ENCODE results near the gene CMTM2. TPM values are rescaled to one million over a fixed set of nuclear protein-coding genes. Genes with fewer than 3 reads are reported as not detected.

CMTM2 gene
- total and polyA plus RNA-seq, 9 of the 15 experiments (the other 6 are each of a cell fraction or from before 2014, with no cell fraction given): not detected

- TF ChIP-seq GMEB1 (CRISPR knock-in tag; IDR thresholded peaks at IDR 0.05) (0 out of 2 replicates have a peak, but pooled peaks have one; percentile 28), SMARCB1 (IDR thresholded peaks at IDR 0.05; ENCODE audit: insufficient read length, low read depth) (no peak), HBP1 (CRISPR knock-in tag; IDR thresholded peaks at IDR 0.05) (no peak), CCNT2 (IDR thresholded peaks at IDR 0.05; ENCODE audit: borderline replicate concordance, extremely low read depth, insufficient read length, low read depth, low read length) (peak; percentile 37), NKRF (IDR thresholded peaks at IDR 0.05; ENCODE audit: borderline replicate concordance) (no peak), CREM (IDR thresholded peaks at IDR 0.05; ENCODE audit: low read depth) (0 out of 2 replicates have a peak, but pooled peaks have one; percentile 30), SETDB1 (IDR thresholded peaks at IDR 0.05; ENCODE audit: low read length) (no peak), CXXC5 (CRISPR knock-in tag; IDR thresholded peaks at IDR 0.05) (peak; percentile 74)
Observed at GRCh38 chr16:66604376-66605176, 25.3 kb downstream of the CMTM2 start, which contains the start of gene CMTM3 (continued).

Measured in K562 (cell line).